ENCODE results near the gene ATP11B. TPM values are rescaled to one million over a fixed set of nuclear protein-coding genes. Genes with fewer than 3 reads are reported as not detected.

Gene ATP11B
- total RNA-seq, 1 donor from 2014 or later: 73.9 TPM

DNA sequence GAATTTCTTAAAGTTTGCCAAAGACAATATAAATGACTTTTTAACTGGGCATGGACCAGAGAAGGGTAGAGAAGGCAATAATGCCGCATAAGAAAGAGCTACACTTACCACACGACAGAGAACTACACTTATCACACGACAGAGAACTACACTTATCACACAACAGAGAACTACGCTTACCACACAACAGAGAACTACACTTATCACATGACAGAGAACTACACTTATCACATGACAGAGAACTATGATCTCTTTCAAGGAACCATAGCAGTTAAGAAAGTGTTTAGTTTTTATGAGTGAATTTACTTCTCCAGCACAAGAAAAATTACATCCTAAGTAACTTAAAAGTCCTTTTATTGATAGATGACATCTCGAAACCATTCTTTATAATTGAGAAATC is 155.0 kb downstream of the ATP11B start:
- no peak for DNase-seq (ENCODE audit: low spot score in 2 of 2, unreplicated experiment in 2 of 2)
- H3K9me3 Mint-ChIP-seq: peaks cover 10% of the 10 kb centered on the region
- no peak overlapping the region for H3K27ac Mint-ChIP-seq
- H3K36me3 Mint-ChIP-seq: peaks cover 53% of the 10 kb centered on the region
- no peaks in the 10 kb centered on the region for H3K4me1 Mint-ChIP-seq
- H3K27me3 Mint-ChIP-seq (ENCODE audit: low read depth): no peaks in the 10 kb centered on the region
- TF ChIP-seq, protein P1, sequence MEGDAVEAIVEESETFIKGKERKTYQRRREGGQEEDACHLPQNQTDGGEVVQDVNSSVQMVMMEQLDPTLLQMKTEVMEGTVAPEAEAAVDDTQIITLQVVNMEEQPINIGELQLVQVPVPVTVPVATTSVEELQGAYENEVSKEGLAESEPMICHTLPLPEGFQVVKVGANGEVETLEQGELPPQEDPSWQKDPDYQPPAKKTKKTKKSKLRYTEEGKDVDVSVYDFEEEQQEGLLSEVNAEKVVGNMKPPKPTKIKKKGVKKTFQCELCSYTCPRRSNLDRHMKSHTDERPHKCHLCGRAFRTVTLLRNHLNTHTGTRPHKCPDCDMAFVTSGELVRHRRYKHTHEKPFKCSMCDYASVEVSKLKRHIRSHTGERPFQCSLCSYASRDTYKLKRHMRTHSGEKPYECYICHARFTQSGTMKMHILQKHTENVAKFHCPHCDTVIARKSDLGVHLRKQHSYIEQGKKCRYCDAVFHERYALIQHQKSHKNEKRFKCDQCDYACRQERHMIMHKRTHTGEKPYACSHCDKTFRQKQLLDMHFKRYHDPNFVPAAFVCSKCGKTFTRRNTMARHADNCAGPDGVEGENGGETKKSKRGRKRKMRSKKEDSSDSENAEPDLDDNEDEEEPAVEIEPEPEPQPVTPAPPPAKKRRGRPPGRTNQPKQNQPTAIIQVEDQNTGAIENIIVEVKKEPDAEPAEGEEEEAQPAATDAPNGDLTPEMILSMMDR (IDR thresholded peaks at IDR 0.05; ENCODE audit: unreplicated experiment): no peak
- H3K4me3 Mint-ChIP-seq: no peak overlapping the region

GRCh38 chr3:182949688-182950087 is 156.4 kb downstream of the ATP11B start:
- H3K4me1 Mint-ChIP-seq: no peaks in the 10 kb centered on the region
- H3K9me3 Mint-ChIP-seq: peaks cover 10% of the 10 kb centered on the region
- TF ChIP-seq, protein P1 (IDR thresholded peaks at IDR 0.05; ENCODE audit: unreplicated experiment): no peak
- H3K36me3 Mint-ChIP-seq: peaks cover 56% of the 10 kb centered on the region
- H3K27me3 Mint-ChIP-seq (ENCODE audit: low read depth): no peaks in the 10 kb centered on the region
- no peak overlapping the region for H3K27ac Mint-ChIP-seq
- H3K4me3 Mint-ChIP-seq: no peak overlapping the region
- DNase-seq (ENCODE audit: low spot score in 2 of 2, unreplicated experiment in 2 of 2): no peak

DNA sequence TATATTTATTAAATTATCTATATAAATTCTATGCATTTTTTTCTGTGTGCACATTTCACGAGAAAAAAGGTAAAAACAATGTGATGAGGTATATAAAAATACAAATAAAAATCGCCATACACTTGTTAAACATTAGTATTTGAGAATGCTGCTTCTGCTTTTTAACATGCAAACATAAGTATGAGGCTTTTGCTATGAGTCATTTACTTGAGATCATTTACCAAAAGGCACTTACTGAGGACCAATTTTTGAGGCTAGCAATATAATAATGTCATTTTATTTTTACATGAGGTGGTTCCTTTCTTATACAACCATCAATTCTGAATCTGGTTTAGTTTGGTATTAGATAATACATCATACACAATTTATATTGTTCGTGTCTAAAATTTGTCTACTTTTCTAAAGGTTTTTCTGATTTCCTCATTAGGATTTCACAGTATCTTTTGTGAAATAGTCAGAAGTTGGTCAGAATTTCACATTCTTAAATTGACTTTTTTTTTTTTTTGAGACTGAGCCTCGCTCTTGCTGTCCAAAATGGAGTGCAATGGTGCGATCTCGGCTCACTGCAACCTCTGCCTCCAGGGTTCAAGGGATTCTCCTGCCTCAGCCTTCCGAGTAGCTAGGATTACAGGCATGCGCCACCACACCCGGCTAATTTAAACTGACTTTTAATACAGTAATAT is 161.4 kb downstream of the ATP11B start:
- Mint-ChIP-seq H3K27me3 (ENCODE audit: low read depth) (no peaks in the 10 kb centered on the region), H3K4me3 (no peak overlapping the region), H3K27ac (no peak overlapping the region), H3K36me3 (peaks cover 45% of the 10 kb centered on the region), H3K9me3 (peaks cover 10% of the 10 kb centered on the region), H3K4me1 (no peaks in the 10 kb centered on the region)
- TF ChIP-seq, protein P1 (IDR thresholded peaks at IDR 0.05; ENCODE audit: unreplicated experiment): no peak
- DNase-seq (ENCODE audit: low spot score in 2 of 2, unreplicated experiment in 2 of 2): no peak

GRCh38 chr3:182957226-182957625 is 163.9 kb downstream of the ATP11B start:
- H3K36me3 Mint-ChIP-seq: peaks cover 33% of the 10 kb centered on the region
- no peak overlapping the region for H3K4me3 Mint-ChIP-seq
- no peak for DNase-seq (ENCODE audit: low spot score in 2 of 2, unreplicated experiment in 2 of 2)
- peaks cover 6% of the 10 kb centered on the region for H3K9me3 Mint-ChIP-seq
- no peaks in the 10 kb centered on the region for H3K4me1 Mint-ChIP-seq
- no peak overlapping the region for H3K27ac Mint-ChIP-seq
- TF ChIP-seq, protein P1 (IDR thresholded peaks at IDR 0.05; ENCODE audit: unreplicated experiment): no peak
- H3K27me3 Mint-ChIP-seq (ENCODE audit: low read depth): no peaks in the 10 kb centered on the region

GRCh38 chr3:182957676-182958266 is 164.5 kb downstream of the ATP11B start:
- peaks cover 2% of the 10 kb centered on the region for H3K9me3 Mint-ChIP-seq
- H3K27ac Mint-ChIP-seq: no peak overlapping the region
- H3K36me3 Mint-ChIP-seq: peaks cover 29% of the 10 kb centered on the region
- no peak for DNase-seq (ENCODE audit: low spot score in 2 of 2, unreplicated experiment in 2 of 2)
- TF ChIP-seq, protein P1 (IDR thresholded peaks at IDR 0.05; ENCODE audit: unreplicated experiment): no peak
- H3K4me1 Mint-ChIP-seq: no peaks in the 10 kb centered on the region
- no peaks in the 10 kb centered on the region for H3K27me3 Mint-ChIP-seq (ENCODE audit: low read depth)
- no peak overlapping the region for H3K4me3 Mint-ChIP-seq
